SK-N-SH (cell line): ENCODE measurements around the gene PCIF1. TPM values are rescaled to one million over a fixed set of nuclear protein-coding genes. Genes with fewer than 3 reads are reported as not detected.

Source experiments
- CTCF ChIA-PET: fragments of 300-600, 350-600 bp; formaldehyde crosslinking; extraction: SDS; loops from one replicate; lab custom pipeline; 2021; lab: Yijun Ruan, JAX
- POLR2A ChIA-PET: fragments of 350-600 bp; sonication (Branson Sonifier 250); formaldehyde crosslinking; extraction: SDS; loops from one replicate; lab custom pipeline; 2020; ENCODE audit warnings: antibody characterized with exemption, inconsistent platforms; lab: Yijun Ruan, JAX
- DNase-seq: peaks from one replicate; pipeline ENCODE4 v3.0.0; 2012
- H2AFZ ChIP-seq: fragments of 200-600 bp; sonication (generic); 2 replicates; pipeline ENCODE4 v1.8.1; 2016; ENCODE audit warnings: antibody characterized with exemption, mild to moderate bottlenecking, low read depth
- H3F3A ChIP-seq: fragments of 200-600 bp; sonication (generic); replicated peaks from 2 replicates; pipeline ENCODE3; 2016; ENCODE audit warnings: antibody characterized with exemption, mild to moderate bottlenecking; ENCODE audit not compliant: insufficient read depth
- H3K27ac ChIP-seq, 2 experiments: fragments of 200-500 bp in 1 of 2; fragments of 200-600 bp in 1 of 2; sonication (Bioruptor generic) in 1 of 2; sonication (generic), shearing (Covaris generic) in 1 of 2; 2 replicates each; pipeline versions ENCODE4 v1.5.1 to v1.6.1; 2014 to 2016; ENCODE audit warnings: low read depth in 2 of 2, inconsistent platforms in 1 of 2, low read length in 1 of 2, mild to moderate bottlenecking in 1 of 2, mixed read lengths in 1 of 2
- H3K27me3 ChIP-seq: fragments of 200-600 bp; sonication (generic), shearing (Covaris generic); 2 replicates; pipeline ENCODE4 v1.6.1; 2016; ENCODE audit warnings: mixed run types; ENCODE audit not compliant: insufficient read depth
- H3K36me3 ChIP-seq, 2 experiments: fragments of 200-500 bp in 1 of 2; fragments of 200-600 bp in 1 of 2; sonication (Bioruptor generic) in 1 of 2; sonication (generic) in 1 of 2; replicated peaks in 1 of 2; 2 replicates each; pipeline versions ENCODE3 to v1.5.1; 2014 to 2016; ENCODE audit warnings: low read length in 1 of 2, mild to moderate bottlenecking in 1 of 2; ENCODE audit not compliant: insufficient read depth in 2 of 2, control insufficient read depth in 1 of 2
- H3K4me1 ChIP-seq, 2 experiments: fragments of 200-500 bp in 1 of 2; fragments of 200-600 bp in 1 of 2; sonication (Bioruptor generic) in 1 of 2; sonication (generic), shearing (Covaris generic) in 1 of 2; 2 replicates each; pipeline versions ENCODE4 v1.5.1 to v1.6.1; 2014 to 2016; ENCODE audit warnings: low read depth in 1 of 2, low read length in 1 of 2, mixed run types in 1 of 2; ENCODE audit not compliant: insufficient read depth in 2 of 2, control insufficient read depth in 1 of 2
- H3K4me2 ChIP-seq: fragments of 200-600 bp; sonication (generic), shearing (Covaris generic); 2 replicates; pipeline ENCODE4 v1.6.1; 2017; ENCODE audit warnings: mixed run types
- H3K4me3 ChIP-seq, 2 experiments: fragments of 200-500 bp in 1 of 2; fragments of 200-600 bp in 1 of 2; sonication (Bioruptor generic) in 1 of 2; sonication (generic), shearing (Covaris generic) in 1 of 2; 2 replicates each; pipeline versions ENCODE4 v1.5.1 to v1.8.1; 2014 to 2016; ENCODE audit warnings: low read depth in 2 of 2, inconsistent platforms in 1 of 2, low read length in 1 of 2, mild to moderate bottlenecking in 1 of 2, mixed read lengths in 1 of 2, moderate library complexity in 1 of 2
- H3K79me2 ChIP-seq: fragments of 200-600 bp; sonication (generic); 2 replicates; pipeline ENCODE4 v1.8.1; 2017; ENCODE audit warnings: mild to moderate bottlenecking; ENCODE audit not compliant: insufficient read depth
- H3K9ac ChIP-seq: fragments of 200-600 bp; sonication (generic); 2 replicates; pipeline ENCODE4 v1.6.1; 2017; ENCODE audit warnings: mixed run types
- H3K9me2 ChIP-seq: fragments of 200-600 bp; sonication (generic); 2 replicates; pipeline ENCODE4 v1.6.1; 2017; ENCODE audit warnings: mixed run types
- H3K9me3 ChIP-seq: fragments of 200-600 bp; sonication (generic); 2 replicates; pipeline ENCODE4 v1.6.1; 2017; ENCODE audit warnings: mixed run types, mild to moderate bottlenecking, moderate library complexity
- H4K20me1 ChIP-seq: fragments of 200-600 bp; sonication (generic); 2 replicates; pipeline ENCODE4 v1.6.1; 2017; ENCODE audit warnings: mild to moderate bottlenecking, mixed run types; ENCODE audit not compliant: insufficient read depth
- CHD2 ChIP-seq: fragments of 150-350 bp; IDR thresholded peaks from 2 replicates; pipeline ENCODE4 v1.6.1; 2018; ENCODE audit warnings: low read length; ENCODE audit not compliant: partially characterized antibody
- JUND ChIP-seq: IDR thresholded peaks from 2 replicates; pipeline ENCODE4 v1.4.0; 2012
- MAX ChIP-seq: IDR thresholded peaks from 2 replicates; pipeline ENCODE4 v1.4.0; 2012; ENCODE audit warnings: low read depth
- POLR2AphosphoS5 ChIP-seq: IDR thresholded peaks from 2 replicates; pipeline ENCODE4 v1.6.1; 2012; ENCODE audit warnings: low read depth, low read length
- REST ChIP-seq: IDR thresholded peaks from 2 replicates; pipeline ENCODE4 v1.6.1; 2012; ENCODE audit warnings: mild to moderate bottlenecking, low read depth, low read length, moderate library complexity
- SIN3A ChIP-seq: IDR thresholded peaks from 2 replicates; pipeline ENCODE4 v1.6.1; 2012; ENCODE audit warnings: low read depth, mild to moderate bottlenecking, low read length, moderate library complexity, borderline replicate concordance
- SMC3 ChIP-seq: IDR thresholded peaks from 2 replicates; pipeline ENCODE4 v1.6.1; 2012; ENCODE audit warnings: low read depth, low read length, improper control_type of control experiment
- WGBS: methylation state at CpG from one replicate; pipeline ENCODE4 v1.1.6; 2017; ENCODE audit warnings: low lambda C conversion rate; 5-methylcytosine and 5-hydroxymethylcytosine counted together
- polyA plus RNA-seq, 3 experiments: library from polyadenylated mRNA; depleted of rRNA; stranded (reverse); fragments of >200 nt; gene quantifications; 2 replicates each; pipeline ENCODE4 v1.2.3, GENCODE V29; 2012

Gene PCIF1
- polyA plus RNA-seq, 1 of the 3 experiments (the other 2 are of a cell fraction) = 23.1 TPM

GRCh38 chr20:45948742-45949541, 14.5 kb downstream of the PCIF1 start (continued):
- no peak for TF ChIP-seq SIN3A
- TF ChIP-seq CHD2 = no peak
- TF ChIP-seq REST = no peak

- Histone ChIP-seq H3K36me3 (peaks cover 23 to 83% of the 10 kb centered on the region in 2 experiments), H3F3A (no peaks in the 10 kb centered on the region), H3K27me3 (no peaks in the 10 kb centered on the region), H3K79me2 (no peaks in the 10 kb centered on the region), H3K9me2 (no peaks in the 10 kb centered on the region), H3K9me3 (no peaks in the 10 kb centered on the region), H3K4me3 (no peak overlapping the region), H4K20me1 (no peaks in the 10 kb centered on the region), H2AFZ (no peak overlapping the region), H3K9ac (no peak overlapping the region), H3K4me2 (no peak overlapping the region)
- ChIA-PET POLR2A (interaction anchor here (1.4 to 4.6 kb wide), 5 partner anchors 9 to 116 kb away, joined by 3 to 41 read pairs (median 5); partner anchors contain the start of genes PCIF1 and SNX21), CTCF (interaction anchor here (0.7 to 4.4 kb wide), 8 partner anchors 9 to 151 kb away, joined by 3 to 27 read pairs (median 8); partner anchors contain the start of genes CTSA and NEURL2)
- WGBS = 86% methylated on average over 9 of the region's 13 CpGs
- TF ChIP-seq JUND (no peak), POLR2AphosphoS5 (peak; percentile 15)
- TF ChIP-seq, all 33 proteins: peak for 1
- peaks cover 0 to 5% of the 10 kb centered on the region in 2 experiments; a peak in 1 of 4 replicates for H3K4me1 ChIP-seq
- DNase-seq = no peak
- peak overlapping the region in 1 of 2 experiments; percentile 34; a peak in 1 of 4 replicates for H3K27ac ChIP-seq
Observed at GRCh38 chr20:45949542-45950329, 15.3 kb downstream of the PCIF1 start.

- Histone ChIP-seq H3K27ac (no peak overlapping the region; a peak in 1 of 4 replicates), H3K4me3 (no peak overlapping the region), H3F3A (no peaks in the 10 kb centered on the region), H3K27me3 (no peaks in the 10 kb centered on the region), H3K36me3 (peaks cover 19 to 77% of the 10 kb centered on the region in 2 experiments), H3K9ac (no peak overlapping the region), H2AFZ (no peak overlapping the region), H4K20me1 (no peaks in the 10 kb centered on the region), H3K9me2 (no peaks in the 10 kb centered on the region), H3K4me2 (no peak overlapping the region), H3K79me2 (no peaks in the 10 kb centered on the region), H3K9me3 (no peaks in the 10 kb centered on the region), H3K4me1 (peaks cover 0 to 5% of the 10 kb centered on the region in 2 experiments; a peak in 1 of 4 replicates)
- ChIA-PET POLR2A (interaction anchor here (4.6 kb wide), 1 partner anchor 15 kb away, joined by 41 read pairs; the partner anchor contains the start of gene PCIF1), CTCF (interaction anchor here (2.0 to 4.4 kb wide), 4 partner anchors 8 to 37 kb away, joined by 8 to 27 read pairs (median 10); no protein-coding TSS in a partner anchor)
- WGBS = 89% methylated on average over 5 of the region's 9 CpGs
- TF ChIP-seq SMC3 (no peak), POLR2AphosphoS5 (no peak), MAX (no peak), SIN3A (no peak)
- no peak for DNase-seq
Observed at GRCh38 chr20:45950330-45950646, 15.8 kb downstream of the PCIF1 start.
